Testis (tissue), 3 donors: ENCODE measurements around the gene METTL6. TPM values are rescaled to one million over a fixed set of nuclear protein-coding genes. Genes with fewer than 3 reads are reported as not detected.

Experiments used
- DNase-seq: peaks from one replicate; pipeline ENCODE4 v3.0.0-alpha.2; 2019
- H3K27ac ChIP-seq, 2 donors: fragments of 200-600 bp; sonication (generic); one replicate each; pipeline ENCODE4 v1.5.1; 2019
- H3K27me3 ChIP-seq: fragments of 200-600 bp; sonication (generic); one replicate; pipeline ENCODE4 v1.5.1; 2019
- H3K36me3 ChIP-seq: fragments of 200-600 bp; sonication (generic); one replicate; pipeline ENCODE4 v1.5.1; 2017; ENCODE audit warnings: low read depth; ENCODE audit errors: missing control alignments
- H3K4me1 ChIP-seq: fragments of 200-600 bp; sonication (generic); one replicate; pipeline ENCODE4 v1.5.1; 2019
- H3K4me3 ChIP-seq, 2 donors: fragments of 200-600 bp; sonication (generic); one replicate each; pipeline ENCODE4 v1.5.1; 2017 to 2019
- H3K9me3 ChIP-seq: fragments of 200-600 bp; sonication (generic); one replicate; pipeline ENCODE4 v1.5.1; 2017
- POLR2A ChIP-seq: fragments of 450-650 bp; IDR thresholded peaks from one replicate; pipeline ENCODE4 v1.6.1; 2017; ENCODE audit warnings: antibody characterized with exemption, mild to moderate bottlenecking, moderate library complexity
- WGBS, 2 donors: methylation state at CpG; one replicate each; pipeline ENCODE4 v1.1.5; 2018; 5-methylcytosine and 5-hydroxymethylcytosine counted together
- intact Hi-C: fragments of 100-400 bp; cut with DNase I; formaldehyde crosslinking; loops from one replicate; pipeline ENCODE4 v1.15.1; 2023; ENCODE audit warnings: low total_unique reads
- polyA plus RNA-seq: library from polyadenylated mRNA; stranded (reverse); fragments of 350-450 nt; fragmentation: Illumina TruSeq; extraction: RNeasy Lipid Tissue Mini Kit (QIAGEN cat#74804); gene quantifications from one replicate; pipeline ENCODE4 v1.2.3, GENCODE V29; 2014; ENCODE audit warnings: low read depth, low replicate concordance; ENCODE audit not compliant: insufficient read depth
- total RNA-seq, 2 donors: library from RNA; depleted of rRNA; stranded (reverse); fragments of >200 nt; gene quantifications; one replicate each; pipeline ENCODE4 v1.2.3, GENCODE V29; 2016
- TF ChIP-seq, protein P1 (sequence below), 3 experiments: fragments of 450-650 bp in 2 of 3; fragments of 200-600 bp in 1 of 3; sonication (generic) in 1 of 3; IDR thresholded peaks; one replicate each; pipeline ENCODE4 v1.5.1; 2016 to 2019; ENCODE audit warnings: antibody characterized with exemption in 3 of 3, mild to moderate bottlenecking in 2 of 3, moderate library complexity in 1 of 3

METTL6 gene
- total and polyA plus RNA-seq, 3 donors from 2014 or later, result 42.9 to 49.4 (median 45.1) TPM

DNA sequence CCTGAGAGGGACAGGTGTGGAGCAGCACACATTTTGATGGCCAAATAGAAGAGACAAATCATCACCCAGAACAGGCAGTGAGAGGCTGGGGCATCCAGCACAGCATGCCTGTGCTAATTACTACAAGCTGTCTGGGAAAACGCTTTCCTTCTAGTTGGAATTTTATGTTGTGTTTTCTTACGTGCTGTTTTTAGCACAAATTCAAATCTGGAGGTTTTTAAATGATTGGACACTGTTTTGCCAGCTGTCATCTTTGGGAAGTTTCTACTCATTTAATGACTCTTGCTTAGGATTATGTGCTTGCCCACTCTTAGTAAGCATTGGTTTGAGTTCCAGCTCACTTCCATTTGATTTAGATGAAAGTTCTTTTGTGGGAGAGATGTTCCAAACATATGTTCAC is 43.5 kb upstream of the METTL6 start:
- Histone ChIP-seq H3K27ac (no peak overlapping the region), H3K9me3 (no peaks in the 10 kb centered on the region), H3K36me3 (no peaks in the 10 kb centered on the region), H3K4me1 (no peaks in the 10 kb centered on the region), H3K4me3 (no peak overlapping the region), H3K27me3 (no peaks in the 10 kb centered on the region)
- TF ChIP-seq, protein P1, sequence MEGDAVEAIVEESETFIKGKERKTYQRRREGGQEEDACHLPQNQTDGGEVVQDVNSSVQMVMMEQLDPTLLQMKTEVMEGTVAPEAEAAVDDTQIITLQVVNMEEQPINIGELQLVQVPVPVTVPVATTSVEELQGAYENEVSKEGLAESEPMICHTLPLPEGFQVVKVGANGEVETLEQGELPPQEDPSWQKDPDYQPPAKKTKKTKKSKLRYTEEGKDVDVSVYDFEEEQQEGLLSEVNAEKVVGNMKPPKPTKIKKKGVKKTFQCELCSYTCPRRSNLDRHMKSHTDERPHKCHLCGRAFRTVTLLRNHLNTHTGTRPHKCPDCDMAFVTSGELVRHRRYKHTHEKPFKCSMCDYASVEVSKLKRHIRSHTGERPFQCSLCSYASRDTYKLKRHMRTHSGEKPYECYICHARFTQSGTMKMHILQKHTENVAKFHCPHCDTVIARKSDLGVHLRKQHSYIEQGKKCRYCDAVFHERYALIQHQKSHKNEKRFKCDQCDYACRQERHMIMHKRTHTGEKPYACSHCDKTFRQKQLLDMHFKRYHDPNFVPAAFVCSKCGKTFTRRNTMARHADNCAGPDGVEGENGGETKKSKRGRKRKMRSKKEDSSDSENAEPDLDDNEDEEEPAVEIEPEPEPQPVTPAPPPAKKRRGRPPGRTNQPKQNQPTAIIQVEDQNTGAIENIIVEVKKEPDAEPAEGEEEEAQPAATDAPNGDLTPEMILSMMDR (IDR thresholded peaks at IDR 0.05), result no peak
- no peak for TF ChIP-seq POLR2A
- intact Hi-C loops, result no loop called here
- no peak for DNase-seq
- WGBS, 2 donors, result 86 to 97% methylated on average over 2 of the region's 2 CpGs

DNA sequence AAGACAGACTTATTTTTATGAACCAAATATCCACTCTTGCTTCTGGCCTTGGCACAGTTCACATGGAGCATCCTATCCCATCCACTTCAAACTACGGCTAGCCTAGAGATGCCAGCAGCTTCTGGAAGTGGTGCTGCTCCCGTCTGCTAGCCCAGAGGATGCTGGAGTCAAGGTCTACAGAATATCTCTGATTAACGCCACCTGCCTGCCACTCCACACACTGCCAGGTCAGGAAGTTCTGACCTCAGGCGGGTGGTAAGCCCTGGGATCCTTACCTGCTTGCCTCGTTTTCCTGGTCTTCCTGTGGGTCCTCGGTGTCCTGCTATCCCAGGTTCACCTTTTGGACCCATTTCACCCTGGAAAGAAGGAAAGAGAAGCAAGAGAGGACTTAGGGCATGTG is 42.9 kb upstream of the METTL6 start:
- Histone ChIP-seq H3K4me1 (no peaks in the 10 kb centered on the region), H3K27me3 (no peaks in the 10 kb centered on the region), H3K27ac (no peak overlapping the region), H3K4me3 (no peak overlapping the region), H3K36me3 (no peaks in the 10 kb centered on the region), H3K9me3 (no peaks in the 10 kb centered on the region)
- DNase-seq, result no peak
- TF ChIP-seq, protein P1 (IDR thresholded peaks at IDR 0.05), result no peak
- no peak for TF ChIP-seq POLR2A
- WGBS, 2 donors, result 91 to 96% methylated on average over 6 of the region's 6 CpGs
- intact Hi-C loops, result no loop called here

DNA sequence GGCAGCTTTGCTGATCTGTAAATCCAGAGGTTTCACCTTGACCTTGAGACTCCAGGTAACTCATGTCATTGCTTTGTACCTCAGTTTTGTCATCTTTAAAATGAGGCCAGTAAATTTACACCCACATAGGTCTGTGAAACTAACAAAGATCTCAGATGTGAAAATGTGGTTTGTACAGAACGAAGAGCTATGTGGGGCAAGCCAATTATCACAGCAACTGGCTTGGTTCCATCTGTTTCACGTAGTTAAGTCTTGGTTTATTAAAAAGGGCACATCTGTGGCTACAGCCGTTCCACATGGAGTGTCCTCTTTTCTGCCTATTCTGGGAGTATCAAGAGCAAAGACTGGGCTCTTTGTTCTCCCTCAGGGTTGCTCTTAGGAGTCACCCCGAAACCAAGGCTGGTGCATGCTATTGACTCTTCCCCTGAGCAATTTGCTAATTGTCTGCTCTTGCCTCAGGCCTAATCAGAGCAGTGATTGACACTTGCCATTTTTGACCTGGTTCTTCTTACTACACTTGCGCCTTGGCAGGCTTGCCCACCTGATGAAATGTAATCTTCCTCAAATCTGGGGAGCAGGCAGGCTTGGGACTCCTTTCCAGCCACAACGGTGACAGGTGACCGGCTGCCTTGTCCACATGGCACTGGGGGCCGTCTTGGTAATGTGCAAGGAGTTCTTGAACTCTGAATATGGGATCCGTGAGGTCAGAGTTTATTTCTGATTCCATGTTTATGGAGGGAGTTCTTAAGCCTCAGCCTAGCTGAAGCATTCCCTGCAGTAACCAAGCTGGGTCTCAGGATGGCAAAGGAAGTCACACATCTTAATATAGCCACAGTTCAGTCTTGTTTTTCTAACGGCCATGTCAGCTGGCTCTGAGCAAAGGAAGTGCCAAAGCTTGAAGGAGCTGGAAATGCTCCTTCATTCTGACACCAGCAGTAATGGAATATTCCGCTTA is 40.2 kb upstream of the METTL6 start:
- Histone ChIP-seq H3K4me1 (no peaks in the 10 kb centered on the region), H3K4me3 (no peak overlapping the region), H3K27ac (no peak overlapping the region), H3K36me3 (no peaks in the 10 kb centered on the region), H3K9me3 (no peaks in the 10 kb centered on the region), H3K27me3 (no peaks in the 10 kb centered on the region)
- intact Hi-C loops, result no loop called here
- WGBS, 2 donors, result 86 to 89% methylated on average over 11 of the region's 11 CpGs
- TF ChIP-seq, protein P1 (IDR thresholded peaks at IDR 0.05), result no peak
- TF ChIP-seq POLR2A, result no peak
- no peak for DNase-seq

DNA sequence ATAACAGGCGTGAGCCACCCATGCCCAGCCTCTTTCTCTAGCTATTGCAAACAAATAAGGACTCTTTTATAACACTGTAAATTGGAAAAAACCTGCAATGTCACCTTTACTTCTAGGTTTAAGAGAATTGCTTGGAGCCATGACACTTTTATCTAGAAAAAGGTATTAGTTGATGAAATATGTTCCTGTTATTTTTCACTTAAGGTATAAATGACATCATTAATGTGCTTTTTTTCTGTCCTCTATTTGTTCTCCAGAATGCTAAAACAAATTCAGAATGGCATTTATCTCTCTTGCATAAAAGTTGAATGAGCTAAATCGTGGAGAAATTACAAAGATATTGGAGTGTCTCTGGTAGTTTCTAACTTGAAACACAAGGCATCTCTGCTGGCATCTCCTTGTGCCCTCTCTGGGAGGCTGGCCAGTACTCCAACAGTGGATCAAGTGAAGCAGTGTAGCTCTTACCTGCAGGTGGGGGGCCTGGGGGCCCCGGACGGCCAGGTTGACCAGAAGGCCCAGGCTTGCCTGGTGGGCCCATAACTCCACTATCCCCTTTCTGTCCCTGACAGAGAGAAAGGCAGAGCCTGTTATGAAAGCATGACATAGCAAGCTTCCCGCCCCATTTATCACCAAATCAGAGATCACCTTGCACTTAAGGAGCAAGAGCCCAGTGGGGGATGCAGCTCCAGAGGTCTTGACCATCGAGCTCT is 38.7 kb upstream of the METTL6 start:
- TF ChIP-seq, protein P1 (IDR thresholded peaks at IDR 0.05), result no peak
- Histone ChIP-seq H3K36me3 (no peaks in the 10 kb centered on the region), H3K4me1 (no peaks in the 10 kb centered on the region), H3K4me3 (no peak overlapping the region), H3K27ac (no peak overlapping the region), H3K9me3 (no peaks in the 10 kb centered on the region), H3K27me3 (no peaks in the 10 kb centered on the region)
- intact Hi-C loops, result no loop called here
- no peak for DNase-seq
- WGBS, 2 donors, result 92 to 94% methylated on average over 3 to 6 of the region's 6 CpGs
